HG03175 (cell line): Measurements from ENCODE around the gene IFI27L2.
"Not testable (repeated sequence)": the region's sequence is repeated elsewhere in the genome, so short reads cannot be mapped to it uniquely, and the experiment has no call there.

Experiments used
- ATAC-seq: cut with Tn5 transposase; IDR thresholded peaks from one replicate; pipeline ENCODE4 v1.9.1; 2021; ENCODE audit warnings: mild to moderate bottlenecking, moderate library complexity; ENCODE audit not compliant: unreplicated experiment

The IFI27L2 gene

GRCh38 chr14:94129111-94129757 lies at the start of gene IFI27L2:
Gene IFI27L2, minus strand, starts transcription at chr14:94129604. Its CDS starts 40 bp downstream, at chr14:94129564.
- ATAC-seq: peak; percentile 94

- no peak for ATAC-seq
Observed at GRCh38 chr14:94177806-94178205, 48.4 kb upstream of the IFI27L2 start.

GRCh38 chr14:94176808-94177207 lies 47.4 kb upstream of the IFI27L2 start:
- ATAC-seq: no peak

GRCh38 chr14:94175747-94176146 lies 46.3 kb upstream of the IFI27L2 start:
- no peak for ATAC-seq

GRCh38 chr14:94175011-94175745 lies 45.8 kb upstream of the IFI27L2 start:
- no peak for ATAC-seq

GRCh38 chr14:94174604-94175010 lies 45.2 kb upstream of the IFI27L2 start:
- no peak for ATAC-seq

GRCh38 chr14:94173885-94174603 lies 44.6 kb upstream of the IFI27L2 start, which contains the start of gene PPP4R4:
Gene PPP4R4, plus strand, starts transcription at chr14:94174322. Its CDS starts 144 bp downstream, at chr14:94174466.
- peak; percentile 87 for ATAC-seq

GRCh38 chr14:94173471-94173884 lies 44.1 kb upstream of the IFI27L2 start:
- no peak for ATAC-seq

- ATAC-seq: no peak
Observed at GRCh38 chr14:94172545-94172944, 43.1 kb upstream of the IFI27L2 start.

- ATAC-seq: no peak
Observed at GRCh38 chr14:94171208-94171607, 41.8 kb upstream of the IFI27L2 start.

- no peak for ATAC-seq
Observed at GRCh38 chr14:94170136-94170535, 40.7 kb upstream of the IFI27L2 start.

- ATAC-seq: no peak
Observed at GRCh38 chr14:94165744-94166143, 36.3 kb upstream of the IFI27L2 start.

- no peak for ATAC-seq
Observed at GRCh38 chr14:94164685-94165431, 35.5 kb upstream of the IFI27L2 start.

- ATAC-seq: no peak
Observed at GRCh38 chr14:94163796-94164195, 34.4 kb upstream of the IFI27L2 start.

GRCh38 chr14:94162466-94162865 lies 33.1 kb upstream of the IFI27L2 start:
- no peak for ATAC-seq

GRCh38 chr14:94161981-94162380 lies 32.6 kb upstream of the IFI27L2 start:
- ATAC-seq: no peak

- no peak for ATAC-seq
Observed at GRCh38 chr14:94161058-94161457, 31.7 kb upstream of the IFI27L2 start.

- no peak for ATAC-seq
Observed at GRCh38 chr14:94158239-94158883, 29.0 kb upstream of the IFI27L2 start.

- no peak for ATAC-seq
Observed at GRCh38 chr14:94157197-94157596, 27.8 kb upstream of the IFI27L2 start.

GRCh38 chr14:94156143-94156542 lies 26.7 kb upstream of the IFI27L2 start:
- ATAC-seq: not testable (repeated sequence)
